OCI-LY7 (cell line): ENCODE data around the gene RNF144A. TPM values are rescaled to one million over a fixed set of nuclear protein-coding genes. Genes with fewer than 3 reads are reported as not detected.

ENCODE experiments used
- BruUV-seq: library from RNA; stranded (reverse); fragments of 400-500 nt; replicated peaks from 2 replicates; lab custom pipeline; 2021; lab: Mats Ljungman, UMichigan
- CTCF ChIA-PET: fragments of 300-600 bp; sonication (Branson Sonifier 250); formaldehyde crosslinking; loops from one replicate; lab custom pipeline; 2022; ENCODE audit warnings: antibody characterized with exemption; ENCODE audit not compliant: unreplicated experiment; lab: Charles Lee
- POLR2A ChIA-PET: fragments of 300-600 bp; sonication (Branson Sonifier 250); formaldehyde crosslinking; loops from one replicate; lab custom pipeline; 2022; ENCODE audit warnings: antibody characterized with exemption; lab: Charles Lee
- DNase-seq: peaks from one replicate; pipeline ENCODE4 v3.0.0-alpha.2; 2015; ENCODE audit warnings: low spot score
- H2AFZ ChIP-seq: fragments of 200-600 bp; sonication (generic), shearing (Covaris generic); 2 replicates; pipeline ENCODE4 v1.6.1; 2014; ENCODE audit warnings: mild to moderate bottlenecking, antibody characterized with exemption, low read length, moderate library complexity
- H3K27ac ChIP-seq: fragments of 200-600 bp; sonication (generic); 2 replicates; pipeline ENCODE4 v1.5.1; 2014; ENCODE audit warnings: mixed run types, low read depth, mild to moderate bottlenecking, moderate library complexity, low read length, inconsistent platforms; ENCODE audit not compliant: poor library complexity, severe bottlenecking
- H3K36me3 ChIP-seq: fragments of 200-600 bp; sonication (generic); 2 replicates; pipeline ENCODE4 v1.6.1; 2014; ENCODE audit warnings: mild to moderate bottlenecking, antibody characterized with exemption, low read length, moderate library complexity, mixed read lengths; ENCODE audit not compliant: insufficient read depth
- H3K4me1 ChIP-seq: fragments of 200-600 bp; sonication (generic); 2 replicates; pipeline ENCODE4 v1.5.1; 2014; ENCODE audit warnings: mild to moderate bottlenecking, low read length; ENCODE audit not compliant: insufficient read depth, poor library complexity, severe bottlenecking
- H3K4me2 ChIP-seq: fragments of 200-600 bp; sonication (generic); 2 replicates; pipeline ENCODE4 v1.6.1; 2014; ENCODE audit warnings: mild to moderate bottlenecking, low read length
- H3K4me3 ChIP-seq: fragments of 200-600 bp; sonication (generic); 2 replicates; pipeline ENCODE4 v1.5.1; 2014; ENCODE audit warnings: mild to moderate bottlenecking, low read depth, low read length; ENCODE audit not compliant: poor library complexity, severe bottlenecking
- H3K79me2 ChIP-seq: fragments of 200-600 bp; sonication (generic); 2 replicates; pipeline ENCODE4 v1.6.1; 2016; ENCODE audit warnings: low read depth, mild to moderate bottlenecking, low read length, moderate library complexity, mixed read lengths; ENCODE audit not compliant: insufficient read depth
- H3K9me2 ChIP-seq: fragments of 200-600 bp; sonication (generic); 2 replicates; pipeline ENCODE4 v1.6.1; 2016; ENCODE audit warnings: mild to moderate bottlenecking, low read length, mixed read lengths; ENCODE audit not compliant: insufficient read depth
- H3K9me3 ChIP-seq: fragments of 200-600 bp; sonication (generic); 2 replicates; pipeline ENCODE4 v1.6.1; 2014; ENCODE audit warnings: mild to moderate bottlenecking, mixed run types, low read length, mixed read lengths
- H4K20me1 ChIP-seq: fragments of 200-600 bp; sonication (generic); 2 replicates; pipeline ENCODE4 v1.6.1; 2014; ENCODE audit warnings: mild to moderate bottlenecking, antibody characterized with exemption, low read length, moderate library complexity, mixed read lengths; ENCODE audit not compliant: insufficient read depth
- EZH2phosphoT487 ChIP-seq: fragments of 200-600 bp; sonication (generic); IDR thresholded peaks from 2 replicates; pipeline ENCODE4 v1.6.1; 2018; ENCODE audit warnings: low read depth, borderline replicate concordance, mild to moderate bottlenecking, mixed run types, antibody characterized with exemption, low read length, moderate library complexity, mixed read lengths
- intact Hi-C: fragments of 100-400 bp; cut with micrococcal nuclease; formaldehyde crosslinking; loops from one replicate; pipeline ENCODE4 v1.10.0; 2022; ENCODE audit not compliant: unreplicated experiment
- total RNA-seq, 2 experiments: library from RNA; depleted of rRNA in 1 of 2; stranded (reverse); fragments of >200 nt in 1 of 2; shearing (Covaris generic) in 1 of 2; gene quantifications; 2 replicates each; pipeline ENCODE4 v1.2.3, GENCODE V29; 2014 to 2022
- TF ChIP-seq, protein P1 (sequence below): fragments of 200-600 bp; sonication (generic); conservative IDR thresholded peaks from 2 replicates; pipeline ENCODE4 v1.5.1; 2014; ENCODE audit warnings: mild to moderate bottlenecking, antibody characterized with exemption, low read length, moderate library complexity, mixed read lengths

RNF144A gene
- total RNA-seq, 2 experiments from 2014 or later, result 1.1 to 1.9 TPM

- intact Hi-C loops, result no loop called here
- Histone ChIP-seq H3K4me2 (peak overlapping the region; percentile 27), H3K27ac (no peak overlapping the region), H3K9me3 (no peaks in the 10 kb centered on the region; the same call in 1 of the 2 replicates), H4K20me1 (no peaks in the 10 kb centered on the region), H3K9me2 (no peaks in the 10 kb centered on the region), H3K4me3 (no peak overlapping the region), H3K4me1 (peaks cover 63% of the 10 kb centered on the region), H2AFZ (peak overlapping the region; percentile 72; the same call in 1 of the 2 replicates), H3K36me3 (no peaks in the 10 kb centered on the region; the same call in 1 of the 2 replicates), H3K79me2 (no peaks in the 10 kb centered on the region)
- no TSS peak for BruUV-seq
- DNase-seq, result no peak
- TF ChIP-seq, protein P1, sequence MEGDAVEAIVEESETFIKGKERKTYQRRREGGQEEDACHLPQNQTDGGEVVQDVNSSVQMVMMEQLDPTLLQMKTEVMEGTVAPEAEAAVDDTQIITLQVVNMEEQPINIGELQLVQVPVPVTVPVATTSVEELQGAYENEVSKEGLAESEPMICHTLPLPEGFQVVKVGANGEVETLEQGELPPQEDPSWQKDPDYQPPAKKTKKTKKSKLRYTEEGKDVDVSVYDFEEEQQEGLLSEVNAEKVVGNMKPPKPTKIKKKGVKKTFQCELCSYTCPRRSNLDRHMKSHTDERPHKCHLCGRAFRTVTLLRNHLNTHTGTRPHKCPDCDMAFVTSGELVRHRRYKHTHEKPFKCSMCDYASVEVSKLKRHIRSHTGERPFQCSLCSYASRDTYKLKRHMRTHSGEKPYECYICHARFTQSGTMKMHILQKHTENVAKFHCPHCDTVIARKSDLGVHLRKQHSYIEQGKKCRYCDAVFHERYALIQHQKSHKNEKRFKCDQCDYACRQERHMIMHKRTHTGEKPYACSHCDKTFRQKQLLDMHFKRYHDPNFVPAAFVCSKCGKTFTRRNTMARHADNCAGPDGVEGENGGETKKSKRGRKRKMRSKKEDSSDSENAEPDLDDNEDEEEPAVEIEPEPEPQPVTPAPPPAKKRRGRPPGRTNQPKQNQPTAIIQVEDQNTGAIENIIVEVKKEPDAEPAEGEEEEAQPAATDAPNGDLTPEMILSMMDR, result no peak
- TF ChIP-seq EZH2phosphoT487, result no peak
- POLR2A ChIA-PET, result interaction anchor here (0.7 to 5.3 kb wide), 4 partner anchors 8 to 967 kb away, joined by 3 to 41 read pairs (median 27); no protein-coding TSS in a partner anchor
- CTCF ChIA-PET, result interaction anchor here (1.4 kb wide), 1 partner anchor 16 kb away, joined by 3 read pairs; no protein-coding TSS in a partner anchor
Observed at GRCh38 chr2:7060156-7060555, 142.9 kb downstream of the RNF144A start.

DNA sequence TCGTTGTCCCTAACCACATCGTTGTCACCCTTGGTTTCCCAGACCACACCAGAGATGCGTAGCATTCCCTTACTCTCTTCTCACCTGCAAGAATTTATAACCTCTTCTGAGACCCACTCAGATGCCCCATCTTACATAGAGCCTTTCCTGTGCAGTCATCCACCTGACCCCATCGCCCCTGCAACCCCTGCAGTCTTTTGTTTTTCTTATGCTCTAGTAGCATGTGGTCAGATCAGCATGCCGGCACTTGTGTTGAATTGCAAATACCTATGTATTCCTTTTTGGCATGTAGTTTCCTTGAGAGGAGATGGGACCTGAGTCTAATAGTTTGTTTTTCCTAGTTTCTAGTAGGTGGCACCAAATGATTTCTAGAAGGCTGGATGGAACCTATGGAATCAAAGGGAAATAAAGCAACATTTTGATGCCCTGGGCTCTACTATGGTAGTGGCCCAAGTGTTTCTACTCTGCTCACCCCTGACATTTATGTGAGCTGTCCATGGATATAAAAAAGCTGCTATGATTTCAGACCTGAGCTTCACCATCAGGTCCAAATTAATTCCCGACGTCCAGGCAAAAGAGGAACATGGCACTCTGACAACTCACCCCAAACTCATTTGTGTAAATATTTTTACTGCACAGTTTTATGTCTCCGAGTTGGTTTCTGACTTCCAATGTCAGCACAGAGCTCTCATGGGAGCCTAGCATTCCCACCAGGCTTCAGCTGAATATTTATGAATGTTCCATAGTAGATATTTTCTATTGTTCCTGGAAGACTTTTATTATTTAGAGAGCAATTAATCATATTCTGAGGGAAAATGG lies 143.6 kb downstream of the RNF144A start:
- intact Hi-C loops, result no loop called here
- Histone ChIP-seq H3K9me2 (no peaks in the 10 kb centered on the region), H3K27ac (no peak overlapping the region), H3K4me2 (peak overlapping the region; percentile 27), H3K4me3 (no peak overlapping the region), H3K9me3 (no peaks in the 10 kb centered on the region; the same call in 1 of the 2 replicates), H4K20me1 (no peaks in the 10 kb centered on the region), H3K79me2 (no peaks in the 10 kb centered on the region), H2AFZ (peak overlapping the region; percentile 72; the same call in 1 of the 2 replicates), H3K36me3 (no peaks in the 10 kb centered on the region; the same call in 1 of the 2 replicates), H3K4me1 (peaks cover 56% of the 10 kb centered on the region)
- no peak for DNase-seq
- CTCF ChIA-PET, result no interaction called here
- POLR2A ChIA-PET, result interaction anchor here (0.7 to 5.3 kb wide), 4 partner anchors 9 to 968 kb away, joined by 3 to 41 read pairs (median 27); no protein-coding TSS in a partner anchor
- TF ChIP-seq, protein P1, result no peak
- TF ChIP-seq EZH2phosphoT487, result no peak
- BruUV-seq, result no TSS peak
